Right atrium auricular region (tissue), 2 donors: ENCODE results near the gene PTBP3. TPM values are rescaled to one million over a fixed set of nuclear protein-coding genes. Genes with fewer than 3 reads are reported as not detected.

Experiments used
- DNase-seq: peaks from one replicate; pipeline ENCODE4 v3.0.0-alpha.2; 2019; ENCODE audit warnings: low spot score
- H3K27ac ChIP-seq, 2 donors: fragments of 200-600 bp; sonication (generic); 1 replicate in 1 of 2; 2 replicates in 1 of 2; pipeline ENCODE4 v1.5.1; 2016 to 2019
- H3K27me3 ChIP-seq, 2 donors: fragments of 200-600 bp; sonication (generic); one replicate each; pipeline versions ENCODE4 v1.5.1 to v1.6.0; 2017 to 2019
- H3K36me3 ChIP-seq: fragments of 200-600 bp; sonication (generic); one replicate; pipeline ENCODE4 v1.5.1; 2016
- H3K4me1 ChIP-seq, 2 donors: fragments of 200-600 bp; sonication (generic); one replicate each; pipeline versions ENCODE4 v1.5.1 to v1.6.0; 2017 to 2019
- H3K4me3 ChIP-seq, 2 donors: fragments of 200-600 bp; sonication (generic); 1 replicate in 1 of 2; 2 replicates in 1 of 2; pipeline ENCODE4 v1.5.1; 2017 to 2019; ENCODE audit warnings: mild to moderate bottlenecking in 1 of 2, moderate library complexity in 1 of 2
- H3K9me3 ChIP-seq, 2 donors: fragments of 200-600 bp; sonication (generic); one replicate each; pipeline ENCODE4 v1.5.1; 2019
- CTCF ChIP-seq, 2 donors: fragments of 200-600 bp; sonication (generic); IDR thresholded peaks; one replicate each; pipeline ENCODE4 v1.5.1; 2019; ENCODE audit warnings: antibody characterized with exemption in 2 of 2
- total RNA-seq, 2 donors: library from RNA; depleted of rRNA; stranded (reverse); fragments of >200 nt; gene quantifications; one replicate each; pipeline ENCODE4 v1.1.0, GENCODE V29; 2016

PTBP3 gene
- total RNA-seq, 2 donors from 2014 or later = 11.6 to 18.2 TPM

GRCh38 chr9:112337547-112337946 lies 4.1 kb upstream of the PTBP3 start:
- no peak overlapping the region for H3K4me3 ChIP-seq
- no peak for DNase-seq
- H3K9me3 ChIP-seq = no peaks in the 10 kb centered on the region
- no peak overlapping the region for H3K27ac ChIP-seq
- no peak for TF ChIP-seq CTCF (IDR thresholded peaks at IDR 0.05)
- H3K4me1 ChIP-seq = no peaks in the 10 kb centered on the region
- no peaks in the 10 kb centered on the region for H3K27me3 ChIP-seq
- no peaks in the 10 kb centered on the region for H3K36me3 ChIP-seq

GRCh38 chr9:112334432-112334841 lies 1.0 kb upstream of the PTBP3 start:
- DNase-seq = no peak
- TF ChIP-seq CTCF (IDR thresholded peaks at IDR 0.05) = no peak
- peak overlapping the region; percentile 56 to 82 for H3K4me3 ChIP-seq

GRCh38 chr9:112333639-112334431 lies 416 bp upstream of the PTBP3 start:
- DNase-seq = peak; percentile 90
- H3K4me1 ChIP-seq = no peaks in the 10 kb centered on the region
- no peaks in the 10 kb centered on the region for H3K36me3 ChIP-seq
- H3K9me3 ChIP-seq = no peaks in the 10 kb centered on the region
- H3K27ac ChIP-seq = peak overlapping the region; percentile 97 to 100
- H3K4me3 ChIP-seq = peak overlapping the region; percentile 82 to 100
- peak; percentile 56 to 83 for TF ChIP-seq CTCF (IDR thresholded peaks at IDR 0.05)
- no peaks in the 10 kb centered on the region for H3K27me3 ChIP-seq

More at GRCh38 chr9:112334432-112334841, 1.0 kb upstream of the PTBP3 start:
- Histone ChIP-seq H3K9me3 (no peaks in the 10 kb centered on the region), H3K36me3 (no peaks in the 10 kb centered on the region), H3K27ac (peak overlapping the region; percentile 88 to 94), H3K4me1 (no peaks in the 10 kb centered on the region), H3K27me3 (no peaks in the 10 kb centered on the region)

- no peaks in the 10 kb centered on the region for H3K36me3 ChIP-seq
- H3K27me3 ChIP-seq = no peaks in the 10 kb centered on the region
- no peak for DNase-seq
- H3K4me1 ChIP-seq = no peaks in the 10 kb centered on the region
- H3K27ac ChIP-seq = peak overlapping the region; percentile 97 to 100
- no peak for TF ChIP-seq CTCF (IDR thresholded peaks at IDR 0.05)
- H3K9me3 ChIP-seq = no peaks in the 10 kb centered on the region
- peak overlapping the region; percentile 82 to 100 for H3K4me3 ChIP-seq
Measured at GRCh38 chr9:112332674-112332976, 794 bp downstream of the PTBP3 start.

- no peaks in the 10 kb centered on the region for H3K36me3 ChIP-seq
- DNase-seq = no peak
- no peaks in the 10 kb centered on the region for H3K27me3 ChIP-seq
- H3K27ac ChIP-seq = peak overlapping the region; percentile 97 to 100
- no peaks in the 10 kb centered on the region for H3K4me1 ChIP-seq
- TF ChIP-seq CTCF (IDR thresholded peaks at IDR 0.05) = no peak
- peak overlapping the region; percentile 82 to 100 for H3K4me3 ChIP-seq
- H3K9me3 ChIP-seq = no peaks in the 10 kb centered on the region
Measured at GRCh38 chr9:112332214-112332613, 1.2 kb downstream of the PTBP3 start.

GRCh38 chr9:112331674-112331952 lies 1.8 kb downstream of the PTBP3 start:
- Histone ChIP-seq H3K4me1 (no peaks in the 10 kb centered on the region), H3K9me3 (no peaks in the 10 kb centered on the region), H3K36me3 (no peaks in the 10 kb centered on the region), H3K27ac (peak overlapping the region in 1 of 2 donors; percentile 2), H3K4me3 (peak overlapping the region in 1 of 2 donors; percentile 82), H3K27me3 (no peaks in the 10 kb centered on the region)
- no peak for DNase-seq
- TF ChIP-seq CTCF (IDR thresholded peaks at IDR 0.05) = no peak
